ENCODE measurements around the gene CLTB.
A peak's percentile ranks its signal among the peaks of the same experiment; 100 is the strongest.

The CLTB gene

GRCh38 chr5:176365351-176366231 lies 50.7 kb downstream of the CLTB start, which contains the start of gene ARL10:
Gene ARL10, plus strand, starts transcription at chr5:176365487. Its CDS starts 77 bp downstream, at chr5:176365564.
- no peak for DNase-seq (ENCODE audit: low read depth)
- TF ChIP-seq CTCF (IDR thresholded peaks at IDR 0.05; ENCODE audit: low read depth, low read length, missing control alignments): no peak
- peak within 1 kb of the TSS; percentile 76 for H3K4me3 ChIP-seq (ENCODE audit: low read depth, low read length)
- in situ Hi-C loops (cut with HindIII; ENCODE audit: low sequenced_read_pairs): no loop called here

GRCh38 chr5:176364765-176365350 lies 51.5 kb downstream of the CLTB start:
- H3K4me3 ChIP-seq (ENCODE audit: low read depth, low read length): peak overlapping the region; percentile 76
- in situ Hi-C loops (cut with HindIII; ENCODE audit: low sequenced_read_pairs): no loop called here
- TF ChIP-seq CTCF (IDR thresholded peaks at IDR 0.05; ENCODE audit: low read depth, low read length, missing control alignments): no peak
- no peak for DNase-seq (ENCODE audit: low read depth)

DNA sequence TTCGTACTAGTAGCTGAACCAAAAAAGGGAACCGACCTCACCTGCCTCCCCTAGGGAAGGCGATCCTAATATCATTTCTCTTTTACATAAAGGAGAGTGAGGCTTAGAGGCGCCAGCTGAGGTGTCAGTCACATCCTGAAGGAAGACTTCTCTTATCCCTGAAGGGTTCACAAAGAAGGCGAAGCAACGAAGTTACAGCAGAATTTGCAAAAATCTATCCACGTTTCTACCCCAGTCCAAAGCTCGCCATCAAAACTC lies 54.2 kb downstream of the CLTB start:
- no peak for TF ChIP-seq CTCF (IDR thresholded peaks at IDR 0.05; ENCODE audit: low read depth, low read length, missing control alignments)
- DNase-seq (ENCODE audit: low read depth): no peak
- H3K4me3 ChIP-seq (ENCODE audit: low read depth, low read length): peak overlapping the region; percentile 97
- in situ Hi-C loops (cut with HindIII; ENCODE audit: low sequenced_read_pairs): no loop called here

GRCh38 chr5:176361437-176362232 lies 54.7 kb downstream of the CLTB start, which contains the start of gene KIAA1191:
Gene KIAA1191, minus strand, starts transcription at chr5:176361764. Its CDS starts 2,256 bp downstream, at chr5:176359508.
- peak within 1 kb of the TSS; percentile 97 for H3K4me3 ChIP-seq (ENCODE audit: low read depth, low read length)
- TF ChIP-seq CTCF (IDR thresholded peaks at IDR 0.05; ENCODE audit: low read depth, low read length, missing control alignments): peak; percentile 14
- peak; percentile 70 for DNase-seq (ENCODE audit: low read depth)
- in situ Hi-C loops (cut with HindIII; ENCODE audit: low sequenced_read_pairs): no loop called here

DNA sequence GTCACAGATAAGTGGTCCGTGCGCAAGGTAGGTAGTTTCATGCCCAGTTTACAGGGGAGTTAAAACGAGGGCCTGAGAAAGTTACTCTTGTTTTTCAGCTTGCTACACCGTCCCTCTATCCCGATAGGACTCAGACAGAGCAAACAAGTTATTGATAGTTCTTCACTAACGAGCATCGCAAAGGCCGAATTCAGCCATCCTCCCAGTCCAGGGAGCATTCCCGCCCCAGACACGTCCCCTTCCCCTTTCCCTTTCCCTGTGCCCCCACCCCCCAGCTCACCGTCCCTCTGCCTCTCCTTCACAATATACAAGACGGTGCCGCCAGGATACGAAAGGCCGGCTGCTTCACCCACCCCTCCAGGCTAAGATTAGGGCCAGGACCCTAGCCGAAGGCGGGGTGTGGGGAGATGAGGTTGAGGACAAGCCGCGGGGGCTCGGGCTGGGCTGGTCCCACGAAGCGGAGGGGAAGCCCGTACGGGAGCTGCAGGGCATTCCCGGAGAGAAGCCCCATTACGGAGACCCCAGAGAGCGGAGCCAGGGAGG lies 55.4 kb downstream of the CLTB start:
- no peak for DNase-seq (ENCODE audit: low read depth)
- peak overlapping the region; percentile 97 for H3K4me3 ChIP-seq (ENCODE audit: low read depth, low read length)
- in situ Hi-C loops (cut with HindIII; ENCODE audit: low sequenced_read_pairs): no loop called here
- no peak for TF ChIP-seq CTCF (IDR thresholded peaks at IDR 0.05; ENCODE audit: low read depth, low read length, missing control alignments)

- no peak for DNase-seq (ENCODE audit: low read depth)
- no peak overlapping the region for H3K4me3 ChIP-seq (ENCODE audit: low read depth, low read length)
- in situ Hi-C loops (cut with HindIII; ENCODE audit: low sequenced_read_pairs): no loop called here
- no peak for TF ChIP-seq CTCF (IDR thresholded peaks at IDR 0.05; ENCODE audit: low read depth, low read length, missing control alignments)
Measured at GRCh38 chr5:176359658-176360057, 56.7 kb downstream of the CLTB start.
